Limb (tissue), 2 donors: ENCODE results near the gene CNPY4.
A peak's percentile ranks its signal among the peaks of the same experiment; 100 is the strongest.

Experiments
- DNase-seq, 2 donors: peaks; one replicate each; pipeline ENCODE4 v3.0.0-alpha.2; 2016; ENCODE audit errors: extremely low spot score in 2 of 2

CNPY4 gene

DNA sequence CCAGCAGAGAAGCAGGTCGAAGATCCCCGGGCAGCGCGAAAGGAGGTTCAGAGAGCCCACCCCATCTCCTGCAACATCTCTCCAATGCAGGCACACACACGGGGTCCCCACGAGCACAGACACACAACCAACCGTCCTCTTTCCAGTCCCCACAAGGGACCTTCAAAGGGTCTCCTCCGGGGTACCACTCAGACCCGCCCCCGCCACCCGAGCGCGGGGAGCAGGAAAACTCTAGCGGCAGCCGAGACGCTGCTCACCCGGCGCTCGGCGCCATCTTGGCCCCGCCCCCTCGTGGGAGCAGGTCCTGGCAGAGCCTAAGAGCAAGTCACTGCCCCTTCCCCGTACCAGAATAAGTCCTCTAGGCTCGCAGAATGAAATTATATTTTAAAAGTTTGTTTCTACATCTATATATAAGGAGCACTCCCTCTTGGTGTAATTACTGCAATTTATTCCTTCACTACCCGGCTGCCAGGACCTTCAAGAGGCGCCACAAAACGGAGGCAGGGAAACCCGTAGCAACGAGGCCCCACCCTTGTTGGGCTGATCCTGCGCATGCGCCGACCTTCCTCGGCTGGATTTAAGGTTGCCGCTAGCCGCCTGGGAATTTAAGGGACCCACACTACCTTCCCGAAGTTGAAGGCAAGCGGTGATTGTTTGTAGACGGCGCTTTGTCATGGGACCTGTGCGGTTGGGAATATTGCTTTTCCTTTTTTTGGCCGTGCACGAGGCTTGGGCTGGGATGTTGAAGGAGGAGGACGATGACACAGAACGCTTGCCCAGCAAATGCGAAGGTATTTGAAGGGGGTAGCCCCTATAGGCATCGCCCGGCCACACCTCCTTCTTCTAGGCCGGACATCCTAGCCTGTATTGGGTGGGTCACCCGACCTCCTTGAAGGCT, at the start of gene CNPY4, which contains the start of gene TAF6:
CNPY4 (plus strand) TSS at position 563 of the 898 bp plus-strand sequence; CDS start at position 674, 111 bp downstream.
TAF6 (minus strand) TSS at position 287 of the 898 bp plus-strand sequence. CDS start 5,149 bp downstream, outside the sequence.
- DNase-seq = peak; percentile 95 to 98

GRCh38 chr7:100069991-100070390, 49.4 kb upstream of the CNPY4 start:
- no peak for DNase-seq

DNA sequence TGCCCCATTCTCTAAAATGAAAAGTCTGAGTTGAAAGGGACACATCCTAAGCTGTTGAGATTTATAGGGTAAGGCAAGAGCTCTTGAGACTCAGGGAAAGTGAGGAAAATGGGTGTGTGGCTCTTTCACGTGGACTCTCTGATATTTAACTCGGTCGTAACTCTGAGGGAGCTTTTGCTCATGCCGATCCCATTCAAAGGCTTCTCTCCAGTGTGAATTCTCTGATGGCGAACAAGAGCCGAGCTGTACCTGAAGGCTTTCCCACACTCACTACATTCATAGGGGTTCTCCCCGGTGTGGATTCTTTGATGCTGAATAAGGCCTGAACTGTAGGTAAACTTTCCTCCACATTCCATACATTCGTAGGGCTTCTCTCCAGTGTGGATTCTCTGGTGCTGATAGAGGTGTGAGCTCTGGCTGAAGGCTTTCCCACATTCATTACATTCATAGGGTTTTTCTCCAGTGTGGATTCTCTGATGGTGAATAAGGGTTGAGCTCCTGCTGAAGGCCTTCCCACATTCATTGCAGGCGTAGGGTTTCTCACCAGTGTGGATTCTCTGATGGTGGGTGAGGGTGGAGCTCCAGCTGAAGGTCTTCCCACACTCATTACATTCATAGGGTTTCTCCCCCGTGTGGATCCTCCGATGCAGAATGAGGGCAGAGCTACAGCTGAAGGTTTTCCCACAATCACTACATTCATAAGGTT, 48.3 kb upstream of the CNPY4 start:
- no peak for DNase-seq

DNA sequence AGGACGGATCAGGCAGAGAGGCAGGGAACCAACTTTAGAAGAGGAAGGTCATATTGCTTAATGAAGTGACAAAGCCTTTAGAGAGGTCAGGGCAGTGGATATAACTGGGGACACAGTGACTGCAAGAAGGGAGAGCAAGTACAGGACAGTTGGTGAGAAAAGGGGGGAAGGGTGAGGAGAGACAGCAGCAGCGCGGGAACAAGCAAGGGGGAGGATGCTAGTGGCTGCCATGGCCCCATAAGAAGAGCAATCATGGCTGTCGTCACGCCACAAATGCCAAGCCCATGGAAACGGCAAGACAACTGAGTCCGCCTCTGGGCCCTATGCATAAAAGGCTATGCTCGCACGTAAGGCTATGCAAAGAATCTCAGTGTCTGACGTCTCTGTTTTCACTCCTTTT, 47.0 kb upstream of the CNPY4 start:
- DNase-seq = no peak

DNA sequence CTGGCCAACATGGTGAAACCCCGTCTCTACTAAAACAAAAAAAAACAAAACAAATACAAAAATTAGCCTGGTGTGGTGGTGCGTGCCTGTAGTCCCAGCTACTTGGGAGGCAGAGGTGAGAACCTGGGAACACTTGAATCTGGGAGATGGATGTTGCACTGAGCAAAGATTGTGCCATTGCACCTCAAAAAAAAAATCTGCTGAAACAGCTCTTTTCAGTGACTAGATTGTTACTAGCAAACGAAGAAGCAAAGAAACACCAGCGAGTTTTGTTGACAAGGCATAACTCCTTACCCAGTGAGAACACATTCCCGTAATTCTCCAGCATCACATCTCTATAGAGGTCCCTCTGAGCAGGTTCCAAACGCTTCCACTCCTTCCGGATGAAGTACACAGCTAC, 44.6 kb upstream of the CNPY4 start:
- no peak for DNase-seq

DNA sequence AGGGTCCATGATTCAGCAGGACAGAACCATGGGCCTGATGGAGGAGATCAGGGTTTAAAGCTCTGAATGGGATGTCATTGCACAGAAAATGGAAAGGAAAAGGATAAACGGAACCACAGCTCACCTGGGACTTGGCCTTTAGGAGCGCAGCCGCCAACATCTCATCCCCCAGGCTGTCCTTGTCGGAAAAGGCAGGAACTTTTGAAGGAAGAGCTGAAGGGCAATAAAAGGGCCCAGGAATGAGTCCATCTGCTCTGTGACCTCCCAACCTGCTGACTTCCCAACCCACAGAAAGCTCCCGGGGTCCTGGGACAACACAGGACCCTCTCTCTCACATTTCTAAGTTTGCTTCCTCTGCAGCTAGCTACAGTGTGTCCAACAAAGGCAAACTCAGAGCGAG, 44.0 kb upstream of the CNPY4 start:
- no peak for DNase-seq

- no peak for DNase-seq
Measured at GRCh38 chr7:100077205-100077604, 42.2 kb upstream of the CNPY4 start.

GRCh38 chr7:100079024-100079560, 40.3 kb upstream of the CNPY4 start:
- no peak for DNase-seq

DNA sequence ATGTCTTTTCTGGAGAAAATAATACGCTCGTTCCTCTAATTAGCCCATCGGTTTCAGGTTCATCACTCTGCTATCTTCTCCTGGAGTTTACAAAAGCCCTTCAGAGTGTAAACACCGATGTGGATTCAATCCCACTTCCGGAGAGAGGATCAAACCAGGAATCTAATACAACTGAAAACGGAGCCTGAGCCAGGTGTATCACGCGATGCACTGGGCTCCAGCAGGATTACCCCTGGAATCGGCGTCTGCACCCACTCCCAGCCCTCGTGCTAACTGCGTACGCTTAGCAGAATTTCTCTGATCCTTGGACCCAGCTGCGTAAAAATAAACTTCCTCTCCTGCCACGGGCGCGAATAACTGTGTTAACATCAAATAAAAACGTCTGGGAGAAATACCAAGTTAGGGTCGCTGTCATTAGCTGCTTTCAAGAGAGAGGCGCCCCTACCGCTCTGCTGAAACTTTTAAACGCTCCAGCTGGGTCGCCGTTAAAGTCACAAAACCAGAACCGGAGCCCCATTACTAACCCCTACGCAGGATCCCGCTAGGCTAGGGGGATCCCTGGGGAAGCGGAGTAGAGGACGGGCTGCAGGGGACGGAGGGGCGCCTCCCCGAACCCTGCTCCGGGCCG, 38.4 kb upstream of the CNPY4 start:
- DNase-seq = no peak

- DNase-seq = peak; percentile 97 to 98
Measured at GRCh38 chr7:100081535-100082102, 37.8 kb upstream of the CNPY4 start, which contains the start of gene ZNF3. ZNF3 (minus strand) TSS chr7:100081723; CDS start chr7:100077357, 4,366 bp downstream.

- DNase-seq = no peak
Measured at GRCh38 chr7:100082978-100083377, 36.5 kb upstream of the CNPY4 start.

DNA sequence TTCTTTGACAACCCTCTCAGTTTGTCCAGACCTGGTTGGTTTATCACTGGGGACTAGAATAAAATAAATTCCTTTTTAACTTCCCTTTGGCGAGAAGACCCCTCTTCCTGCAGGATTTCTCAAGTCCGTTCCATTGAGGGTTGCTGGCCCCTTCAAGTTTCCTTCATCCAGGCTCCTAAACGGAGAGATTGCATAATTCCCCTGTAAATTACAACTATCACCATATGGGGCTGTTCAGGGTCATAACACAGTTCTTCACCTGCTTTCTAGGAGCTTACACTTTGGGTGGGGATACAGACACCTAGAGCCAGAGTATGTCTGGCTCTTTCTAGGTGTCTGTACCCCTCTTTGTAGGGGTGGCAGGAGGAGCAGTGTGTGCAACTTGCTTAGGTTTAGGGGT, 33.9 kb upstream of the CNPY4 start:
- no peak for DNase-seq

GRCh38 chr7:100087055-100087750, 32.2 kb upstream of the CNPY4 start:
- DNase-seq = no peak

DNA sequence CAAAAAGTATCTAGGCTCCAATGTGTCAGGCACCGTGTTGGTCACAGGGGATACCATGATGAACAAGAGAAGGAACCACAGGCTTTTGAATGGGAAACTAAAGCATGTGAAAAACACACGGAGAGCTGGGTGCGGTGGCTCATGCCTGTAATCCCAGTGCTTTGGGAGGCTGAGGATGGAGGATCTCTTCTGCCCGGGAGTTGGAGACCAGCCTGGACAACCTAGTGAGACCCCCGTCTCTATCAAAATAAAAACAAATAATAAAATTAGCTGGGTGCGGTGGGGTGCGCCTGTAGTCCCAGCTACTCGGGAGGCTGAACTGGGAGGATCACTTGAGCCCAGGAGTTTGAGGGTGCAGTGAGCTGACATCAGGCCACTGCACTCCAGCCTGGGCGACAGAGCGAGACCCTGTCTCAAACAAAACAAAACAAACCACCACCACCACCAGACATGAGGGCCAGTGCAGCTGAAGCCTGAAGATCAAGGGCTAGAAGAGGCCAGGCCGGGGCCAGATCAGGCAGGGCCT, 31.3 kb upstream of the CNPY4 start:
- no peak for DNase-seq

GRCh38 chr7:100088621-100089457, 30.6 kb upstream of the CNPY4 start, which contains the start of gene COPS6:
COPS6 (plus strand) TSS chr7:100088969; CDS start chr7:100088991, 22 bp downstream.
- DNase-seq = peak; percentile 62 to 91

DNA sequence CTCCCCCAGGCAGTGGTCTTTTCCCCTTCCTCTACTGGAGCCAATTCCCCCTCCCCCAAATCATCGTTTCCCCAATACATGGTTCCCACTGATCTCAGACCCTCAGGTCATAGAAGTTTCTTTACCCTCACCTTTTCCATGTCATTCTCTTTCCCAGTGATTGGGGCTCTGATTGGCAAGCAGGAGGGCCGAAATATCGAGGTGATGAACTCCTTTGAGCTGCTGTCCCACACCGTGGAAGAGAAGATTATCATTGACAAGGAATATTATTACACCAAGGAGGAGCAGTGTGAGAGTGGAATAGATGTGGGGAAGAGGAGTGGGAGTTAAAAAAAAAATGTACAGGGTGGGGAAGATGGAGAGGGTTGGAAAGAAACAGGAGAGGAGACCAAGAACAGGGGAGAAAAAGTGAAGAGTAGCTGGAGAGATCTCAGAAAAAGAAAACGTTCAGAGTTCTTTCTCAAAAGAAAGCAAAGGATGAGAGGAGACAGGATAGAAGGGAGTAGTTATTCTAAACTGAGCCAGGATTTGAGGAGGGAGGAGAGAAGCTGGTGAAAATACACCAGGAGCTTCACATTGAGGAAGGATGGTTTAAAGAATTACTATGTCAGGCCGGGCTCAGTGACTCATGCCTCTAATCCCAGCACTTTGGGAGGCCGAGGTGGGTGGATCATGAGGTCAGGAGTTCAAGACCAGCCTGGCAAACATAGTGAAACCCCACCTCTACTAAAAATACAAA, 29.8 kb upstream of the CNPY4 start:
- no peak for DNase-seq

DNA sequence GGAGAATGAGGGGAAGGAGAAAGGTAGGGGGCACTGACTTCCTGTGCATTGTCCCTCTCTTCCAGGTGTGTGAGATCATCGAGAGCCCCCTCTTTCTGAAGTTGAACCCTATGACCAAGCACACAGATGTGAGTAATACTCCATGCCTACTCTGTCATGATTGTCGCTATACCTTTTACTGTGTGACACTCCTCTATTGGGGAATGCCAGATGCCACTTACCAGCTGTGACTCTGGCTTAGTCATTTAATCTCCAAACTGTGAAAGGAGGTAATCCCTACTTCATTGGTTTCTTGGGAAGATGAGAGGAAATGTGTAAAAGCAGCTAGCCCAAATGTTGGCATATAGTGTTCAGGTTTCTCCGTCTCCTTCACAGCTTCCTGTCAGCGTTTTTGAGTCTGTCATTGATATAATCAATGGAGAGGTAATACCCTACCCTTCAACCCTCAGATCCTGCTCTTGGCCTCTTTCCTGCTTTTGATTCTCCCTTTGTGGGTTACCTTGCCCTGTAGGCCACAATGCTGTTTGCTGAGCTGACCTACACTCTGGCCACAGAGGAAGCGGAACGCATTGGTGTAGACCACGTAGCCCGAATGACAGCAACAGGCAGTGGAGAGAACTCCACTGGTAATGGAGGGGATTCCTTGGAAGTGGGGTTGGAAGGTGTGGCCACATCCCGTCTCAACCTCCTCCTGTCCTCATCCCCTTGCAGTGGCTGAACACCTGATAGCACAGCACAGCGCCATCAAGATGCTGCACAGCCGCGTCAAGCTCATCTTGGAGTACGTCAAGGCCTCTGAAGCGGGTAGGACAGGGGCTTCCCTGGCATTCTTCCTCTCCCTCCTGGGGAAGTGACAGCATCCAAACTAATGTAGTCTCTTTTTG, 28.7 kb upstream of the CNPY4 start:
- no peak for DNase-seq
